Fibroblast of mammary gland (primary cell): Measurements from ENCODE around the gene WHRN.

ENCODE experiments used
- DNase-seq: peaks from one replicate; pipeline ENCODE4 v3.0.0-alpha.2; 2010; ENCODE audit warnings: low read depth
- H3K4me3 ChIP-seq: 2 replicates; pipeline ENCODE4 v1.5.1; 2011; ENCODE audit warnings: low read depth, mild to moderate bottlenecking, low read length, moderate library complexity; ENCODE audit not compliant: control insufficient read depth
- TF ChIP-seq, protein P1 (sequence below): conservative IDR thresholded peaks from 2 replicates; pipeline ENCODE4 v1.5.1; 2011; ENCODE audit warnings: low read depth, low read length, inconsistent platforms; ENCODE audit not compliant: control insufficient read depth, insufficient read depth

WHRN gene

DNA sequence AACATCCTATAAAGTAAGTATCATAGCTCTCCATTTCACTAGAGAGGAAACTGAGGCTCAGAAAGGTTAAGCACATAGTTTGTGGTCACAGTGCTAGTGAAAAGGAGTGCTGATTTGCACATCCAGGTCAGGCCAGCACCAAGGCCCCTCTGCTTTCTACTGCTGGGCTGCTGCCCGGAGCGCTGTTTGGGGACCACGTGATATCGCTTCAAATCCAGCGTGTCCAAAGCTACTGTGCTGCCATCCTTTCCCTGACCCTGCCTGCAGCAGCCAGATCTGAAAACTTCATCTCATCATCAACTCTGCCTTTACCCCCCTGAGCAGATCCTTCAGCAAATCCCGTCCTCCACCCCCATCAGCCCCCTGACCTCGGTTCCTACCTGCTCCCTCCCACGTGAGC is 76.8 kb downstream of the WHRN start:
- DNase-seq: no peak

DNA sequence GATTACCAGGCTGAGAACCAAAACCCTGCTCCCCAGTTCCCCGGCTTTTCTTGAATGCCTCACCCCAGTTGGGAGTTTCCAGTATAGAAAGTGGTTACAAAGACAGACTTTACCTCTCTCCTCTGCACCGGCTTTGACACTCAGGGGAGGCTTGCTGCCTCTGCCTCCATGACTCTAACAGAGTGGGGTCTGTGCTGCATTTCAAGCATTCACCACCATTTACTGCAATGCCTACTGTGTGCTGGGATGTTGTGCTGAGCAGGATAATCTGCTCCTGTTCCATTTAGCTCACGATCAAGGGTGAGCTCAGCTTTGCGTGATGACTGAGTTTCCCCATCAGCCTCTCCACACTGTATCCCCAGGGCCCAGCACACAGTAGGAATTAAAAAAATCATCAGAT is 77.6 kb downstream of the WHRN start:
- H3K4me3 ChIP-seq: no peak overlapping the region
- DNase-seq: no peak
- TF ChIP-seq, protein P1, sequence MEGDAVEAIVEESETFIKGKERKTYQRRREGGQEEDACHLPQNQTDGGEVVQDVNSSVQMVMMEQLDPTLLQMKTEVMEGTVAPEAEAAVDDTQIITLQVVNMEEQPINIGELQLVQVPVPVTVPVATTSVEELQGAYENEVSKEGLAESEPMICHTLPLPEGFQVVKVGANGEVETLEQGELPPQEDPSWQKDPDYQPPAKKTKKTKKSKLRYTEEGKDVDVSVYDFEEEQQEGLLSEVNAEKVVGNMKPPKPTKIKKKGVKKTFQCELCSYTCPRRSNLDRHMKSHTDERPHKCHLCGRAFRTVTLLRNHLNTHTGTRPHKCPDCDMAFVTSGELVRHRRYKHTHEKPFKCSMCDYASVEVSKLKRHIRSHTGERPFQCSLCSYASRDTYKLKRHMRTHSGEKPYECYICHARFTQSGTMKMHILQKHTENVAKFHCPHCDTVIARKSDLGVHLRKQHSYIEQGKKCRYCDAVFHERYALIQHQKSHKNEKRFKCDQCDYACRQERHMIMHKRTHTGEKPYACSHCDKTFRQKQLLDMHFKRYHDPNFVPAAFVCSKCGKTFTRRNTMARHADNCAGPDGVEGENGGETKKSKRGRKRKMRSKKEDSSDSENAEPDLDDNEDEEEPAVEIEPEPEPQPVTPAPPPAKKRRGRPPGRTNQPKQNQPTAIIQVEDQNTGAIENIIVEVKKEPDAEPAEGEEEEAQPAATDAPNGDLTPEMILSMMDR: no peak

More for the DNA sequence above, 76.8 kb downstream of the WHRN start:
- TF ChIP-seq, protein P1: no peak
- H3K4me3 ChIP-seq: no peak overlapping the region

DNA sequence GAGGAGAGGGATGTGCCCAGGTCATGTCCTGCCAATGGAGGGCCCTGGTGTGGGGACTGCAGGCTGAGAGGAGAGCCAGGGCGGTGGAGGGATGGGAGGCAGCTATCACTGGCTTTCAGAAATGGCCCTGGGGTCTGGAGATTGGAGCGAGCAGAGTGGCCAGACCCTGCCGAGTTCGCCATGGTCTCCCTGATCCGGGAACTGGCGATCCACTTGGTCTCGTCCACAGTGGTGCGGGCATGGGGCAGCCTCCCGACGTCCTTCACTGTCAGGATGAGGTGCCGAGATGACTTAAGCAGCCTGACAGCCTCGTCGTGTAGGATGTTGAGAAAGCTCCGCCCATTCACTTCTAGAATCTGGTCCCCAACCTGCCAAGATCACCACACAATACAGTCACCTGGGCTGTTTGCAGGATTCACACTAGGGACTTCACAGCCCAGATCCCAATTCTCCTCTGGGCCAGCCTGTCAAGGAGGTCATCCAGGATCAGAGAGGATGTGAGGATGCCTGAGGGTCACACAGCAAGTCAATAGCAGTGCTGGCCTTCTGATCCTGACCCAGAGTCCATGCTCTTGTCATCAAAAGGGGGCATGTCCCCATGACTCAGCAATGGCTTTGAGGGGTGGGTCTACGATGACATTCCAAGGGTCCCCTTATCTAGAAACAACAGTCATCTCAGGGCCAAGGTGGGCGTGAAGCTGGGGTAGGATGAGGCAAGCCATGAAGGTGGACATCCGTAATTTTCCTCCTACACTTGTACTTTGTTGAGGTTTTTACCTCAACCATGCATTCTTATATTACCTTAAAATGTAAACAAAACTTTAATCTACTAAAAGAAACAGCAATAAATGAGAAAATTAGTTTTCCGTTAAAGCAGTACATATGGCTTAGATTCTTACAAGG is 79.0 kb downstream of the WHRN start:
- H3K4me3 ChIP-seq: no peak overlapping the region
- TF ChIP-seq, protein P1: no peak
- DNase-seq: no peak

DNA sequence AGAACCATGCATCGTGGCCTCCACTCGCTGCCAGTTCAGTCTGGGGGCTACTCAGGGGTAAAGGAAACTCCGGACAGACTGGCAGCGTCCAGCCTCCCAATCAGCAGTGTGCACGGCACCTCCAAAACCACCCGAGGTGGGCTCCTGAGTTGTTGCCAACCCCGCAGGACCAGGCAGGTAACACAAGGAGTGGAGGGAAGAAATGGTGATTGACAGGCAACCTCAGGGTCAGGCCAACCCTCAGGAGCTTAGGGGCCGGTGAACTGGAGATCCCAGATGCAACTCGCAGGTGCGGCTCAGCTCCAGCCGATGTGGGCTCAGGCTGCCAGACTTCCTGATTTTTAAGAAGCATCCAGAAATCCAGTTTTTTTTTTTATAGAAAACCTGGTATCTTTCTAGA is 80.1 kb downstream of the WHRN start:
- TF ChIP-seq, protein P1: no peak
- no peak overlapping the region for H3K4me3 ChIP-seq
- DNase-seq: no peak

DNA sequence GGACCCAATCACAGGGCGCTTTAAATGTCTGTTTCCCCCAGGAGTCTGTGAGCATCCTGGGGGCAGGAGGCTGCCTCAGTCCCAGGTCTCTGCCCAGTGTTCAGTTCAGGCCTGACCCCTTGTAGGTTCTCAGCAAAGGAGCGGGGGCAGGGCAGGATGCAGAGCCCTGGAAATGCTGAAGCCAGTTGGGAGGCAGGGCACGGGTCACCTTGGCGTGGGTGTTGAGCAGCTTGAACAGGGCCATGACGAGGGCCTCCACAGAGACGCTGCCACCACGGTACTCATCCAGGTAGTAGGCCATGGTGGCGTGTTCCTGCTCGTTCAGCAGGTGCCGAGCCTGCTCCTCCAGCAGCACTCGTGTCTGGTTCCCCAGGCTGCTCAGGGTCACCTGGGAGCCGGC is 81.1 kb downstream of the WHRN start:
- no peak for DNase-seq
- TF ChIP-seq, protein P1: no peak
- no peak overlapping the region for H3K4me3 ChIP-seq

DNA sequence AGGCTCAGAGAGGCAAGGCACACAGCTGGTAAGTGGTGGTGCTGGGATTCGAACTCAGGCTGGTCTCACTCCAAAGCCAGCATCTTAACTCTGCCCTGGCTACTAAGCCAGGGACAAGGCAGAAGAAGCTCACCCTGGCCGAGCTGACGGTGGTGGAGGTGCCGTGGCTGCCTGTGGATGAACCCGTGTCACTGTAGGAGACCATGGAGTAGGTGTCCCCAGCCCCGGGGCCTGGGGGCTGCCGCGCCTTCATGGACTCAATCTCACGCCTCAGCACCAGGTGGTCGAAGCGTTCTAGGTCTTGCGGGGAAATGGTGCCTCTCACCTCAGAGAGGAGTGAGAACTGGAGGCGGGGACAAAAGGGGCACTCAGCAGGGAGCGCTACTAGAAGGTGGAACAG is 82.1 kb downstream of the WHRN start:
- no peak overlapping the region for H3K4me3 ChIP-seq
- TF ChIP-seq, protein P1: no peak
- DNase-seq: no peak
